Neuron (in vitro differentiated cells): ENCODE data around the gene RFNG.

ENCODE experiments used
- H2AFZ ChIP-seq: one replicate; pipeline ENCODE4 v1.6.1; 2013; ENCODE audit warnings: low read depth, mild to moderate bottlenecking, inconsistent platforms, low read length, moderate library complexity
- H3K27me3 ChIP-seq: one replicate; pipeline ENCODE4 v1.6.1; 2013; ENCODE audit warnings: low read length; ENCODE audit not compliant: insufficient read depth
- H3K36me3 ChIP-seq: one replicate; pipeline ENCODE4 v1.6.1; 2013; ENCODE audit warnings: low read length; ENCODE audit not compliant: insufficient read depth
- H3K4me1 ChIP-seq: one replicate; pipeline ENCODE4 v1.6.1; 2013; ENCODE audit warnings: low read length; ENCODE audit not compliant: insufficient read depth
- H3K4me3 ChIP-seq: 2 replicates; pipeline ENCODE4 v1.5.1; 2013; ENCODE audit warnings: mild to moderate bottlenecking, low read length, moderate library complexity
- H3K9me3 ChIP-seq: one replicate; pipeline ENCODE4 v1.6.1; 2013; ENCODE audit warnings: low read length

Gene RFNG

GRCh38 chr17:82054351-82055022 is 2.9 kb upstream of the RFNG start:
- H3K4me3 ChIP-seq: no peak overlapping the region
- H3K36me3 ChIP-seq: peaks cover 60% of the 10 kb centered on the region
- no peaks in the 10 kb centered on the region for H3K27me3 ChIP-seq
- H2AFZ ChIP-seq: no peak overlapping the region
- H3K9me3 ChIP-seq: no peaks in the 10 kb centered on the region
- H3K4me1 ChIP-seq: peaks cover 19% of the 10 kb centered on the region

- H3K4me3 ChIP-seq: peak overlapping the region; percentile 93
- no peaks in the 10 kb centered on the region for H3K9me3 ChIP-seq
- no peaks in the 10 kb centered on the region for H3K27me3 ChIP-seq
- H3K4me1 ChIP-seq: peaks cover 19% of the 10 kb centered on the region
- H3K36me3 ChIP-seq: peaks cover 60% of the 10 kb centered on the region
- H2AFZ ChIP-seq: no peak overlapping the region
These were observed 2.1 kb upstream of the RFNG start for GRCh38 chr17:82053556-82054263.

GRCh38 chr17:82053130-82053529 is 1.5 kb upstream of the RFNG start:
- Histone ChIP-seq H3K9me3 (no peaks in the 10 kb centered on the region), H3K4me3 (peak overlapping the region; percentile 93), H3K27me3 (no peaks in the 10 kb centered on the region), H2AFZ (no peak overlapping the region), H3K36me3 (peaks cover 58% of the 10 kb centered on the region), H3K4me1 (peaks cover 19% of the 10 kb centered on the region)

GRCh38 chr17:82052638-82053059 is 1.0 kb upstream of the RFNG start:
- H3K4me1 ChIP-seq: peaks cover 19% of the 10 kb centered on the region
- H3K9me3 ChIP-seq: no peaks in the 10 kb centered on the region
- H2AFZ ChIP-seq: no peak overlapping the region
- H3K36me3 ChIP-seq: peaks cover 62% of the 10 kb centered on the region
- no peaks in the 10 kb centered on the region for H3K27me3 ChIP-seq
- H3K4me3 ChIP-seq: peak overlapping the region; percentile 93

GRCh38 chr17:82050761-82051641 is 610 bp downstream of the RFNG start:
- peaks cover 50% of the 10 kb centered on the region for H3K36me3 ChIP-seq
- H2AFZ ChIP-seq: no peak overlapping the region
- peak overlapping the region; percentile 93 for H3K4me3 ChIP-seq
- no peaks in the 10 kb centered on the region for H3K9me3 ChIP-seq
- H3K27me3 ChIP-seq: no peaks in the 10 kb centered on the region
- peaks cover 19% of the 10 kb centered on the region for H3K4me1 ChIP-seq

- no peaks in the 10 kb centered on the region for H3K9me3 ChIP-seq
- no peaks in the 10 kb centered on the region for H3K27me3 ChIP-seq
- H3K36me3 ChIP-seq: peaks cover 44% of the 10 kb centered on the region
- peaks cover 19% of the 10 kb centered on the region for H3K4me1 ChIP-seq
- H3K4me3 ChIP-seq: peak overlapping the region; percentile 93
- H2AFZ ChIP-seq: no peak overlapping the region
These were observed 1.4 kb downstream of the RFNG start for GRCh38 chr17:82050152-82050760.

GRCh38 chr17:82049521-82049971 is 2.1 kb downstream of the RFNG start:
- H3K4me1 ChIP-seq: peaks cover 19% of the 10 kb centered on the region
- H3K9me3 ChIP-seq: no peaks in the 10 kb centered on the region
- no peak overlapping the region for H3K4me3 ChIP-seq
- H3K36me3 ChIP-seq: peaks cover 37% of the 10 kb centered on the region
- H3K27me3 ChIP-seq: no peaks in the 10 kb centered on the region
- no peak overlapping the region for H2AFZ ChIP-seq

GRCh38 chr17:82049106-82049505 is 2.5 kb downstream of the RFNG start:
- H3K4me3 ChIP-seq: no peak overlapping the region
- H3K27me3 ChIP-seq: no peaks in the 10 kb centered on the region
- no peak overlapping the region for H2AFZ ChIP-seq
- peaks cover 33% of the 10 kb centered on the region for H3K36me3 ChIP-seq
- peaks cover 19% of the 10 kb centered on the region for H3K4me1 ChIP-seq
- H3K9me3 ChIP-seq: no peaks in the 10 kb centered on the region

GRCh38 chr17:82048571-82048971 is 3.0 kb downstream of the RFNG start:
- H2AFZ ChIP-seq: no peak overlapping the region
- H3K27me3 ChIP-seq: no peaks in the 10 kb centered on the region
- H3K4me3 ChIP-seq: no peak overlapping the region
- peaks cover 19% of the 10 kb centered on the region for H3K4me1 ChIP-seq
- no peaks in the 10 kb centered on the region for H3K9me3 ChIP-seq
- H3K36me3 ChIP-seq: peaks cover 27% of the 10 kb centered on the region

- Histone ChIP-seq H3K4me1 (peaks cover 17% of the 10 kb centered on the region), H2AFZ (no peak overlapping the region), H3K27me3 (no peaks in the 10 kb centered on the region), H3K4me3 (no peak overlapping the region), H3K9me3 (no peaks in the 10 kb centered on the region), H3K36me3 (peaks cover 22% of the 10 kb centered on the region)
These were observed 3.6 kb downstream of the RFNG start for GRCh38 chr17:82047914-82048570.

- H3K36me3 ChIP-seq: peaks cover 22% of the 10 kb centered on the region
- no peak overlapping the region for H3K4me3 ChIP-seq
- peaks cover 10% of the 10 kb centered on the region for H3K4me1 ChIP-seq
- H2AFZ ChIP-seq: no peak overlapping the region
- no peaks in the 10 kb centered on the region for H3K9me3 ChIP-seq
- H3K27me3 ChIP-seq: no peaks in the 10 kb centered on the region
These were observed 4.2 kb downstream of the RFNG start for GRCh38 chr17:82047379-82047778.

- Histone ChIP-seq H3K4me1 (peaks cover 8% of the 10 kb centered on the region), H3K4me3 (no peak overlapping the region), H2AFZ (no peak overlapping the region), H3K36me3 (peaks cover 22% of the 10 kb centered on the region), H3K9me3 (no peaks in the 10 kb centered on the region), H3K27me3 (no peaks in the 10 kb centered on the region)
These were observed 4.7 kb downstream of the RFNG start for GRCh38 chr17:82046903-82047302.
